Measurements from ENCODE around the gene DDT.
"Not testable (repeated sequence)": the region's sequence is repeated elsewhere in the genome, so short reads cannot be mapped to it uniquely, and the experiment has no call there.

Gene DDT

GRCh38 chr22:23974345-23974744, at the start of gene DDT:
TSS of gene DDT (minus strand) at chr22:23974441. CDS start at chr22:23974414, 27 bp downstream.
- DNase-seq = not testable (repeated sequence)

DNA sequence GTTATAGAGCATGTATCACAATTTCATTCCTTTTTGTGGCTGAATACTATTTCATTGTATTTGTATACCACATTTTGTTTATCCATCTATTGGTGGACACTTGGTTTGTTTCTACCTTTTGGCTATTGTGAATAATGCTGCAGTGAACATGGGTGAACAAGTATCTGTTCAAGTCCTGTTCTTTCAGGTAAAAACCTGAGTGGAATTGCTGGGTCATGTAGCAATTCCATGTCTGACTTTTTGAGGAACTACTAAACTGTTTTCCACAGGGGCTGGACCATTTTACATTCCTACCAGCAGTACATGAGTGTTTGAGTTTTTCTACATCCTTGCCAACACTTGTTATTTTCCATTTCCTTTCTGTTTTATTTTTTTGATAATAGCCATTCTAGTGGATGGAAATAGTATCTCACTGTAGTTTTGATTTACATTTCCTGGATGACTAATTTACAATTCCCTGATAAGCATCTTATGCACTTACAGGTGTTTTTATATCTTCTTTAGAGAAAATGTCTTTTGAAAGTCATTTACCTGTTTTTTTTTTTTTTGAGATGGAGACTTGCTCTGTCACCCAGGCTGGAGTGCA, 49.1 kb upstream of the DDT start:
- no peak for DNase-seq

GRCh38 chr22:24021304-24021703, 47.1 kb upstream of the DDT start:
- no peak for DNase-seq

DNA sequence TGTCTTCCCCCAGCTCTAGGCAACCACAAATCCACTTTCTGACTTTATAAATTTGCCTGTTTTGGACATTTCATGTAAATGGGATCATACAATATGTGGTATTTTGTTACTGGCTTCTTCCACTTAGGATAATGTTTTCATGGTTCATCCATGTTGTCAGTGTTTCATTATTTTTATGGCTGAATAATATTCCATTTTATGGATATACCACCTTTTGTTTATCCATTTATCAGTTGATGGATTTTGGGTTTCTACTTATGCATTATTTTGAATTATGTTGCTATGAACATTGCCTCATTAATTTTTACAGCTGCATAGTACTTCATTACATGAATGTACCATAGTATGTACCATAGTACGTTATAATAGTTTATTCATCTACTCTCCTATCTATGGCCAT, 41.9 kb upstream of the DDT start:
- no peak for DNase-seq

- no peak for DNase-seq
Observed at GRCh38 chr22:24011735-24012068, 37.5 kb upstream of the DDT start.

DNA sequence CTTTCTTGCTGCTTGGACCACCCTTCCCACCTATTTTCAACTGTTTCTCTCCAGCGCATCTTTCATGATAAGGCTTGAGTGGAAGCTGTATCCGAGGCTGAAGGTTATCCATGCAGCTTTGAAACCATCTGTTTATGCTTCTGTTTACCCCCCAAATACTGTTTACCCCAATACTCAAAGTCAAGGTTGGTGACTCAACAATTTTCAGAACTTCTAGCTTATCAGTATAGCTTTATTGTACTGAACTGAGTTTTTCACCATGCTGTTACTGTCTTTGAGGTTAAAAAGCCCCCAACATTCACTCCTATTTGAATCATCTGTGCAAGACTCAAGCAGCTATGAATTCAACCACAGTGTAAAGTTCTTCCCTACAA, 35.8 kb upstream of the DDT start:
- no peak for DNase-seq

GRCh38 chr22:24009227-24010017, 35.2 kb upstream of the DDT start:
- DNase-seq = no peak

GRCh38 chr22:24008381-24009226, 34.4 kb upstream of the DDT start:
- no peak for DNase-seq

- no peak for DNase-seq
Observed at GRCh38 chr22:24008022-24008283, 33.7 kb upstream of the DDT start.

- no peak for DNase-seq
Observed at GRCh38 chr22:24007253-24008021, 33.2 kb upstream of the DDT start.

DNA sequence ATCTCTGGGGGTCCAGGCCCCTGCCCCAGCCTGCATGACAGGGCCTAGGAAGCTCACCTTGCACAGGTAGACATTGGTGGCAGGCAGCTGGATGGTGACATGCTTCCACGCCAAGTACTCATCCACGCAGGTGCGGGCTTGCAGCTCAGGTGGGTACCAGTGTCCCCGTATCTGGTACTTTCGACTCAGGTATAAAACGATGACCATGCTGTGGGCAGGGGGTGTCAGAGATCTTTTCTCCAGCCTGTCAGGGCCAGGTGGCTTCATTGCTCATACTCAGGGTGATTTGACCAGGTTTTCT, 32.6 kb upstream of the DDT start:
- no peak for DNase-seq

DNA sequence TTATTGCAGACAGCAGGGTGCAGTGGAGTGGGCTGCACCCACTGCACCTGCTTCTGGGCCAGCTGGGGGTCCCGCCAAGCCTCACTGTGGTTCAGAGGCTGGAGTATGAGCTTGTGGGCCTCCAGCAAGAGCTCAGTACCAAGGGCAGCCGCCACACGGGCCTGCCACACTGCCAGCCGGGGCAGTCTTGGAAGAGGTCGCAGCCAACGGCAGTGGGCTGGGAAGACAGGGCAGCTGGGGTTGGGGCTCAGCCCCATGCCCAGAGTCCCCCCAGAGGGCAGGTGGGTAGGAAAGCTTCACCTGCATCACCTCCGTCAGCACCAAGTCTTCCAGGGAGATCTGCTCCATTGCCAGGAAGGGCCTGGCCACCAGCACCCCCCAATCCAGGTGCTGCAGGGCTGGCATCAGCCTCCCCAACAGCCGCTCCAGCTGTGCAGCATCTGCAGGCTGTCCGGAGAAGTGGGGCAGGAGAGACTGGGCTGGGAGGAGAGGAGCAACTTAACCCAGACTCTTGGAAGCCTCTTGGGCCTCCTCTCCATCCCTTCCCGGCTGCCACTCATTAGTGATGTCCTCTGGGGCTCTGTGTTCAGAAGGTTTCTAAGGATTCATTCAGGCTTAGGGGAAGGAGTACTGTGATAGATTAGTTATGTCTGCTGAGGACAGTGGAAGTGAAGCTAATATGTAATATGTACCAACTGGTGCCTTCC, 32.1 kb upstream of the DDT start:
- no peak for DNase-seq

DNA sequence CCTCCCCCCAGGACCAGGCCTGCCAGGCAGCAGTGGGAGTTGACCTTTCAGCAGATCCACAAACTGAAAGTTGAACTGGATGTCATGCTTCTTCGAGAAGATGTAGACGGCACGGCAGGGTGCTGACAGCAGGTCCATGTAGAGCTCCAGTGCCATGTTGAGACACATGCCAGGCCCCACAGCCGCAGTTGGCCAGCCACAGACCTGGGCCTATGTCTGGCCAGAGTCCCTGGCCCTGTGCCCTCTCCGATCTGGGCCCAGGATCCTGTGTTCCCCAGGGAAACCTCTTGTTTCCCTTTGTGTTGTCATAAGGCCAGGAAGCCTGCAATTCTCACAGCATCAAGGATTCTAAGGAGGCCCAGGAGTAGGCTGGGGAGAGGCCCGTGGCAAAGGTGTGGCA, 31.0 kb upstream of the DDT start, which contains the start of gene GSTT4:
Gene GSTT4 (minus strand): TSS at position 253 of the 400 bp plus-strand sequence. CDS start 97 bp downstream, at position 156.
- no peak for DNase-seq

GRCh38 chr22:24003887-24004286, 29.6 kb upstream of the DDT start:
- DNase-seq = no peak

DNA sequence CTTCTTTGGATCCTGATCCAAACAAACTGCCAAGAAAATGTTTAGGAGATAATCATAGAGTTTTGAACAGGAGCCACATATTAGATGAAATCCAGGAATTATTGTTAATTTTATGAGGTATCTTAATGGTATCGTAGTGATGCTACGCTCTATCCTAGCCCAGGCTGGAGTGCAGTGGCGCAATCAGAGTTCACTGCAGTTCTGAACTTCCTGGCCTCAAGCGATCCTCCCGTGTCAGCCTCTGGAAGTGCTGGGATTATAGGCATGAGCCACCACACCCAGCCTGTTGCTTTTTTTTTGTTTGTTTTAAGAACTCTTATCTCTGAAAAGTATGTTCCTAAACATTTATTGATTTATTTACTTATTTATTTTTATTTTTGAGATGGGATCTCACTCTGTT, 28.6 kb upstream of the DDT start:
- DNase-seq = no peak

- DNase-seq = no peak
Observed at GRCh38 chr22:24002272-24002671, 28.0 kb upstream of the DDT start.

DNA sequence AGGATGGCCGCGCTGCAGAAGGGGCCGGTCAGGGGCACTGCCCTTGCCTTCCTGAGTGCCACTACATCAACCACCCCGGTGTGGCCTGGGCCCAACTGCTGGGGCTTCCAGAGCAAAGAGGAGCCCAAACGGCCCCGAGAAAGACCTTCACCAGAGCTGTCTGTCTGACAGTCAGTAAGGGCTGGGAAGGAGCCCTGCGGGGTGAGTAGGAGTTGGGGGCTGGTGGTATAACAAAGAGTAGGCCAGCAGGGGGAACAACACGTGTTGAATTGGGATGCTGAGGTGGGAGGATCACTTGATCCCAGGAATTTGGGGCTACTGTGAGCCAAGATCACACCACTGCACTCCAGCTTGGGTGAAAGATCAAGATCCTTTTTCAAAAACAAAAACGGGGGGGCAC, 27.1 kb upstream of the DDT start:
- DNase-seq = no peak

DNA sequence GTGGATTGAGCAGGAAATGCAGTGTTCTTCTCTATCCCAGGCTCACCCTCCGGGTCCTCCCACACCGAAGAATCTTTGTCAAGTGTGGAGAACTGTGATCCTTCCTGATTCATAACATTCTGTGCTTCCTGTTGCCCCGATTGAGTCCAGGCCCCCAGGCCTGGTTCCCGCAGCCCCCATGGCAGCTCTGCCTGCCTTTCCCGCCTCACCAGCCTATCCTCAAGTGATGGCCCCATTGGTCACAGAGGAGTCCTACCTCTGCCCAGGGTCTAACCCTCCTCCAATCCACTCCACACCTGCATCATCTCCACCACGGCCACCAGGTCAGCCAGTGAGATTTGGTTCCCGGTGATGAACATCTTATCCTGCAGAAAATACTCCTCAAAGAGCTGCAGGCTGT, 25.5 kb upstream of the DDT start:
- not testable (repeated sequence) for DNase-seq

DNA sequence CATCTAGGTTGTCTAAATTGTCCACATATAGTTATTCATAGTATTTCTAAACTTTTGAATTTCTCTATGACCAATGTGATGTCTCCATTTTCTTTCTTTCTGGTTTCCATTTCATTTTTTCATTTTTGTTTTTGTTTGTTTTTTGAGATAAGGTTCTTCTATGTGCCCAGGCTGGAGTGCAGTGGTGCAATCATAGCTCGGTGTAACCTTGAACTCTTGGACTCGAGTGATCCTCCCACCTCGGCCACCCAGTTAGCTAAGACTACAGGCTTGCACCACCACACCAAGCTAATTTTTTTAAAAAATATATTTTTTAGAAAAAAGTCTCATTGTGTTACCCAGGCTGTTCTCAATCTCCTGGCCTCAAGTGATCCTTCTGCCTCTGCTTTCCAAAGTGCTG, 22.9 kb upstream of the DDT start:
- DNase-seq = no peak

DNA sequence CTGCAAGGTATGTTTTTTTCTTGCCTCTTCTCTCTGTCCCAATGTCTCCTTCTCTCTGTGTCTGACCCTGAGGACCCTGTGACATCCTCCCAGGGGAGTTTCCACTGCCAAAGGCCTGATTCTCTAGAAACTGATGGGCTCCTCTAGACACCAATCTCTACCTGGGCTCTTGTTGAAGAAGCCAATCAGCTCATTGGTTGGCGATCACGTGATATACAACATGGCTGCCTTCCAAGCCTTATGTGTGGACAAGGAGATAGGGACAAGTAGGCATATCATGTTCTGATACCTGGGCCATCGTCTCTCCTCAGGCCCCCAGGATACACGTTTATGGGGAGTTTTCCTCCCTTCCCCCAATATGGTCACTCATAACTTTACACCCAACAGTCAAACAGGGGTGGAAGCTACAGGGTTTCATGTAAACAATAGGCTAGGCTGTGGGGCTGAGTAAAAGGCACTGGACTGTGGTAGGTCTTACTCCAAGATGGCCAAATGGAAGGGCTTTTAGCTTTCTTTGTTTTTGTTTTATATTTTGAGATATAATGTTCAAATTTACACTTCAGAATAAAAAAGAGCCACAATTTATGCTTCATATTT, 19.4 kb upstream of the DDT start:
- not testable (repeated sequence) for DNase-seq

DNA sequence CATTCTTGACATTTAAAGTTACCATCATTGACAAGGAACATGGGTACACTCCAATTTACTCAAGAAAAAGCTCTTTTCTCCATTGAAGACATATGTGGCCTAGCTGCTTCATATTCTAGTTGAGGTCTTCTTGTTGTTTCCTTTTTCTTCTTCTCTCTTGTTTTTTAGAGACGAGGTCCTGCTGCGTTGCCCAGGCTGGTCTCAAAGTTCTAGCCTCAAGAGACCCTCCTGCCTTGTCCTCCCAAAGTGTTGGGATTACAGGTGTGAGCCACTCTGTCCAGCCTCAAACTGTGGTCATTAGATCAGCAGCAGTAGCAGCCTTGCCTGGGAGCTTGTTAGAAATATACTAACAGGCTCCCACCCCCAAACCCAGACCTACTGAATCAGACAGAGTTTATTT, 18.8 kb upstream of the DDT start:
- not testable (repeated sequence) for DNase-seq

DNA sequence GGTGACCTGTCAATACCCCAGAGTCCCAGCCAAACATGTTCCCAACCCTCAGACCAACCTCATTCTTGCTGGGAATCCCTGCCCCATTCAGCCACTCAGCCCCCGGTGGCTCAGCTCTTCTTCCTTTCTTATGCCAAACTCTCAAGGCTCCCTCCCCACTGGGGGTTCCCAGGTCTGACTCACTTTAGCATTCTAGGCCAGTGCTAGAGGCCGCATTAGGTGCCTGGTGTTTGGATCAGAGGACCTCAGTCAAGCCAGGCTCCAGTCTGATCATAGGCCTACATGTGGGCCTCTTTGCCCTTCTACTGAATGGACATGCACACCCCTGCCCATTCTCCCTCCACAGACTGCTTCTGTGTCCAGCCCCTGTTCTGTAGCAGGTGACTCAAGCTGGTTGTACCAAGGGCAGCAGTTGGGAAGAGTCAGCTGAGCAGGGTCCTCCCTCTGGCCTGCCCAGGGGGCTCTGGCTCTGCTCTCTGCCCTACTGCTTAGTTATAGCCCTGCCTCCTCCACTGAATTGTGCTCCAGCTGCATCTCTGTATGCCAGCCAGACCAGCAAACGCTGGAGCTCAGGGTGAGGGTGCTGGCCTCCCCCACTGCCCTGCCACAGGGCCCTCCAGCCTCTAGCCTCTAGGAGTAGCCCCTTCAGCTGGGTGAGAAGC, 15.5 kb upstream of the DDT start:
- DNase-seq = not testable (repeated sequence)

All from NCI-H1105 (cell line).